Endometrial microvascular endothelial cells (primary cell): ENCODE data around the gene STON2. TPM values are rescaled to one million over a fixed set of nuclear protein-coding genes. Genes with fewer than 3 reads are reported as not detected.

Experiments used
- in situ Hi-C: cut with HindIII; loops from 2 replicates; pipeline ENCODE4 v1.10.0; 2017; ENCODE audit warnings: low sequenced_read_pairs, low pct_unique_long_range_greater_than_20kb; ENCODE audit errors: inconsistent ontology term
- total RNA-seq: library from RNA; depleted of rRNA; stranded (reverse); fragments of >200 nt; gene quantifications from one replicate; pipeline ENCODE4 v1.2.3, GENCODE V29; 2015; ENCODE audit errors: inconsistent ontology term

The STON2 gene
- total RNA-seq, 1 donor from 2014 or later: not detected

- in situ Hi-C loops: no loop called here
These were observed 180.8 kb downstream of the STON2 start for GRCh38 chr14:81219210-81219758.

GRCh38 chr14:81211844-81212243 is 188.3 kb downstream of the STON2 start:
- in situ Hi-C loops: no loop called here

Other genes with a start within 250 kb of the STON2 start
- 25.3 TPM for gene GTF2A1, start 179.4 kb downstream of the STON2 start, total RNA-seq
- 45.3 TPM for gene SEL1L, start 133.5 kb upstream of the STON2 start, total RNA-seq